VCaP (cell line): ENCODE data around the gene NPEPPS.
A peak's percentile ranks its signal among the peaks of the same experiment; 100 is the strongest.

ENCODE experiments used
- H3K27ac ChIP-seq: fragments of 450-650 bp; 2 replicates; pipeline ENCODE4 v1.5.1; 2017
- CTCF ChIP-seq: fragments of 450-650 bp; conservative IDR thresholded peaks from 2 replicates; pipeline ENCODE4 v1.5.1; 2017; ENCODE audit warnings: mild to moderate bottlenecking, moderate library complexity

The NPEPPS gene

GRCh38 chr17:47654991-47655390 lies 124.1 kb downstream of the NPEPPS start:
- H3K27ac ChIP-seq = peak overlapping the region; percentile 94
- no peak for TF ChIP-seq CTCF

GRCh38 chr17:47660064-47660492 lies 129.2 kb downstream of the NPEPPS start:
- no peak for TF ChIP-seq CTCF
- H3K27ac ChIP-seq = peak overlapping the region; percentile 24; the same call in 1 of the 2 replicates

- H3K27ac ChIP-seq = peak overlapping the region; percentile 12; the same call in 1 of the 2 replicates
- TF ChIP-seq CTCF = peak; percentile 91
Measured at GRCh38 chr17:47663912-47664623, 133.2 kb downstream of the NPEPPS start.

- H3K27ac ChIP-seq = peak overlapping the region; percentile 7; the same call in 1 of the 2 replicates
- peak; percentile 24 for TF ChIP-seq CTCF
Measured at GRCh38 chr17:47664624-47664941, 133.7 kb downstream of the NPEPPS start.

- no peak for TF ChIP-seq CTCF
Measured at GRCh38 chr17:47665655-47666054, 134.7 kb downstream of the NPEPPS start.

GRCh38 chr17:47669081-47669480 lies 138.2 kb downstream of the NPEPPS start:
- no peak for TF ChIP-seq CTCF

More at GRCh38 chr17:47665655-47666054, 134.7 kb downstream of the NPEPPS start:
- no peak overlapping the region for H3K27ac ChIP-seq

GRCh38 chr17:47670064-47670463 lies 139.2 kb downstream of the NPEPPS start:
- H3K27ac ChIP-seq = peak overlapping the region; percentile 92
- TF ChIP-seq CTCF = no peak

More at GRCh38 chr17:47669081-47669480, 138.2 kb downstream of the NPEPPS start:
- H3K27ac ChIP-seq = peak overlapping the region; percentile 92
